IMR-90 (cell line): ENCODE results near the gene KCNQ5. TPM values are rescaled to one million over a fixed set of nuclear protein-coding genes. Genes with fewer than 3 reads are reported as not detected.

Experiments
- ATAC-seq: fragments of 200-7000 bp; cut with Tn5 transposase; 2 replicates; pipeline ENCODE4 v1.9.1; 2020; ENCODE audit warnings: low read depth, mild to moderate bottlenecking, moderate library complexity
- BruUV-seq: library from RNA; stranded (reverse); fragments of 400-500 nt; replicated peaks from 2 replicates; lab custom pipeline; 2021; lab: Mats Ljungman, UMichigan
- CTCF ChIA-PET: fragments of 300-600 bp; formaldehyde crosslinking; extraction: SDS; loops from one replicate; lab custom pipeline; 2021; ENCODE audit warnings: antibody characterized with exemption; lab: Yijun Ruan, JAX
- POLR2A ChIA-PET: fragments of 300-600 bp; sonication (Branson Sonifier 250); formaldehyde crosslinking; loops from one replicate; lab custom pipeline; 2022; ENCODE audit warnings: antibody characterized with exemption; ENCODE audit not compliant: unreplicated experiment; lab: Charles Lee
- DNase-seq: peaks from one replicate; pipeline ENCODE4 v3.0.0; 2013
- H2AFZ ChIP-seq: replicated peaks from 2 replicates; pipeline ENCODE3; 2013; ENCODE audit warnings: low read length, mild to moderate bottlenecking; ENCODE audit not compliant: poor library complexity
- H2AK5ac ChIP-seq: 2 replicates; pipeline ENCODE4 v1.6.1; 2013; ENCODE audit warnings: low read depth, low read length, inconsistent platforms
- H2AK9ac ChIP-seq: replicated peaks from 2 replicates; pipeline ENCODE3; 2013; ENCODE audit warnings: mild to moderate bottlenecking, low read depth, low read length, moderate library complexity; ENCODE audit not compliant: poor library complexity
- H2BK120ac ChIP-seq: 2 replicates; pipeline ENCODE4 v1.6.1; 2013; ENCODE audit warnings: low read depth, low read length, inconsistent platforms
- H2BK15ac ChIP-seq: 3 replicates; pipeline ENCODE4 v1.6.1; 2013; ENCODE audit warnings: low read depth, low read length, inconsistent platforms
- H2BK20ac ChIP-seq: 2 replicates; pipeline ENCODE4 v1.6.1; 2013; ENCODE audit warnings: low read depth, mild to moderate bottlenecking, inconsistent platforms, low read length, moderate library complexity
- H2BK5ac ChIP-seq: 2 replicates; pipeline ENCODE4 v1.6.1; 2013; ENCODE audit warnings: mild to moderate bottlenecking, low read depth, low read length, inconsistent platforms; ENCODE audit not compliant: poor library complexity, severe bottlenecking
- H3K14ac ChIP-seq: replicated peaks from 2 replicates; pipeline ENCODE4 v1.6.1; 2013; ENCODE audit warnings: low read depth, low read length, inconsistent platforms
- H3K18ac ChIP-seq: 2 replicates; pipeline ENCODE4 v1.6.1; 2013; ENCODE audit warnings: low read depth, low read length, control low read depth
- H3K23ac ChIP-seq: 2 replicates; pipeline ENCODE4 v1.6.1; 2013; ENCODE audit warnings: low read depth, low read length, inconsistent platforms
- H3K27ac ChIP-seq: 2 replicates; pipeline ENCODE4 v1.5.1; 2013; ENCODE audit warnings: mild to moderate bottlenecking, control low read depth, low read length; ENCODE audit not compliant: insufficient read depth
- H3K27me3 ChIP-seq: 2 replicates; pipeline ENCODE4 v1.6.1; 2013; ENCODE audit warnings: low read length; ENCODE audit not compliant: control insufficient read depth, insufficient read depth
- H3K36me3 ChIP-seq: 2 replicates; pipeline ENCODE4 v1.6.1; 2013; ENCODE audit warnings: low read length, mixed read lengths; ENCODE audit not compliant: control insufficient read depth, insufficient read depth
- H3K4ac ChIP-seq: 2 replicates; pipeline ENCODE4 v1.6.1; 2013; ENCODE audit warnings: low read depth, low read length, inconsistent platforms
- H3K4me1 ChIP-seq: 2 replicates; pipeline ENCODE4 v1.6.1; 2013; ENCODE audit warnings: low read length, mixed read lengths; ENCODE audit not compliant: control insufficient read depth, insufficient read depth
- H3K4me2 ChIP-seq: 2 replicates; pipeline ENCODE4 v1.6.1; 2013; ENCODE audit warnings: low read depth, mild to moderate bottlenecking, control low read depth, low read length, moderate library complexity
- H3K4me3 ChIP-seq: 2 replicates; pipeline ENCODE4 v1.5.1; 2013; ENCODE audit warnings: low read depth, mild to moderate bottlenecking, control low read depth, low read length, moderate library complexity; ENCODE audit not compliant: insufficient read depth
- H3K56ac ChIP-seq: 2 replicates; pipeline ENCODE4 v1.6.1; 2013; ENCODE audit warnings: low read length, inconsistent platforms; ENCODE audit not compliant: insufficient read depth; ENCODE audit errors: extremely low read depth
- H3K79me1 ChIP-seq, 2 experiments: 2 replicates each; pipeline ENCODE4 v1.6.1; 2013; ENCODE audit warnings: low read length in 2 of 2, inconsistent platforms in 1 of 2, low read depth in 1 of 2
- H3K9ac ChIP-seq: 2 replicates; pipeline ENCODE4 v1.6.1; 2013; ENCODE audit warnings: low read depth, low read length, control low read depth
- H3K9me1 ChIP-seq: 2 replicates; pipeline ENCODE4 v1.6.1; 2013; ENCODE audit warnings: low read length, inconsistent platforms; ENCODE audit not compliant: insufficient read depth
- H3K9me3 ChIP-seq: 2 replicates; pipeline ENCODE4 v1.6.1; 2013; ENCODE audit warnings: low read length; ENCODE audit not compliant: control insufficient read depth, insufficient read depth
- H4K20me1 ChIP-seq: 2 replicates; pipeline ENCODE4 v1.6.1; 2013; ENCODE audit warnings: low read length, inconsistent platforms; ENCODE audit not compliant: insufficient read depth
- H4K5ac ChIP-seq: 2 replicates; pipeline ENCODE4 v1.6.1; 2013; ENCODE audit warnings: mild to moderate bottlenecking, low read depth, low read length, control low read depth
- H4K8ac ChIP-seq, 2 experiments: 2 replicates each; pipeline ENCODE4 v1.6.1; 2013; ENCODE audit warnings: low read depth in 2 of 2, low read length in 2 of 2, control low read depth in 1 of 2, inconsistent platforms in 1 of 2
- H4K91ac ChIP-seq: 2 replicates; pipeline ENCODE4 v1.6.1; 2013; ENCODE audit warnings: low read depth, low read length, inconsistent platforms; ENCODE audit not compliant: insufficient read depth
- BHLHE40 ChIP-seq: fragments of 150-350 bp; IDR thresholded peaks from 2 replicates; pipeline ENCODE4 v1.6.1; 2016; ENCODE audit warnings: mild to moderate bottlenecking, low read depth, low read length
- CEBPB ChIP-seq: IDR thresholded peaks from 2 replicates; pipeline ENCODE4 v1.6.1; 2012; ENCODE audit warnings: low read depth, low read length, improper control_type of control experiment
- CHD1 ChIP-seq: IDR thresholded peaks from 2 replicates; pipeline ENCODE4 v1.6.1; 2012; ENCODE audit warnings: low read depth, low read length, improper control_type of control experiment
- FOS ChIP-seq: fragments of 150-350 bp; IDR thresholded peaks from 2 replicates; pipeline ENCODE4 v1.6.1; 2016; ENCODE audit warnings: low read depth, low read length
- MAFK ChIP-seq: IDR thresholded peaks from 2 replicates; pipeline ENCODE4 v1.6.1; 2012; ENCODE audit warnings: low read depth, low read length, improper control_type of control experiment
- MAZ ChIP-seq: IDR thresholded peaks from 2 replicates; pipeline ENCODE4 v1.6.1; 2012; ENCODE audit warnings: low read depth, mild to moderate bottlenecking, low read length, improper control_type of control experiment, moderate library complexity, borderline replicate concordance
- MXI1 ChIP-seq: IDR thresholded peaks from 2 replicates; pipeline ENCODE4 v1.6.1; 2012; ENCODE audit warnings: low read depth, mild to moderate bottlenecking, low read length, moderate library complexity, borderline replicate concordance
- NFE2L2 ChIP-seq: fragments of 150-350 bp; IDR thresholded peaks from 2 replicates; pipeline ENCODE4 v1.6.1; 2016; ENCODE audit warnings: low read depth, mild to moderate bottlenecking, low read length
- POLR2A ChIP-seq: IDR thresholded peaks from 2 replicates; pipeline ENCODE4 v1.6.1; 2012; ENCODE audit warnings: mild to moderate bottlenecking, low read depth, low read length
- RAD21 ChIP-seq: IDR thresholded peaks from 2 replicates; pipeline ENCODE4 v1.6.1; 2012; ENCODE audit warnings: low read length, improper control_type of control experiment
- RCOR1 ChIP-seq: IDR thresholded peaks from 2 replicates; pipeline ENCODE4 v1.6.1; 2012; ENCODE audit warnings: mild to moderate bottlenecking, low read length, improper control_type of control experiment; ENCODE audit not compliant: insufficient replicate concordance
- RFX5 ChIP-seq: IDR thresholded peaks from 2 replicates; pipeline ENCODE4 v1.8.0; 2012; ENCODE audit warnings: low read depth, mild to moderate bottlenecking, low read length, moderate library complexity
- SMC3 ChIP-seq: fragments of 150-350 bp; IDR thresholded peaks from 2 replicates; pipeline ENCODE4 v1.6.1; 2016; ENCODE audit warnings: low read depth, mild to moderate bottlenecking, antibody characterized with exemption, low read length, moderate library complexity
- WGBS, 2 experiments: methylation state at CpG; one replicate each; pipeline versions ENCODE4 v1.1.5 to v1.1.7; 2013; ENCODE audit warnings: missing lambda C conversion rate in 2 of 2; ENCODE audit not compliant: insufficient read length in 1 of 2; ENCODE audit errors: extremely low coverage in 2 of 2; 5-methylcytosine and 5-hydroxymethylcytosine counted together
- dilution Hi-C: fragments of 300-500 bp; cut with HindIII; formaldehyde crosslinking; loops from one replicate; pipeline ENCODE4 v1.14.3; 2018; ENCODE audit warnings: low sequenced_read_pairs; ENCODE audit not compliant: unreplicated experiment
- in situ Hi-C: fragments of 300-500 bp; cut with MboI; formaldehyde crosslinking; loops from 3 replicates; pipeline ENCODE4 v1.14.3; 2019; ENCODE audit warnings: low sequenced_read_pairs, inconsistent platforms, mixed read lengths
- intact Hi-C: fragments of 100-400 bp; cut with micrococcal nuclease; formaldehyde crosslinking; loops from 2 replicates; pipeline ENCODE4 v1.10.0; 2022
- polyA plus RNA-seq, 3 experiments: library from polyadenylated mRNA; depleted of rRNA; stranded (reverse); fragments of >200 nt; gene quantifications; 2 replicates each; pipeline ENCODE4 v1.2.3, GENCODE V29; 2012; ENCODE audit warnings: low replicate concordance in 1 of 3
- total RNA-seq: library from RNA; depleted of rRNA; stranded (reverse); fragments of >200 nt; gene quantifications from 2 replicates; pipeline ENCODE4 v1.2.3, GENCODE V29; 2012
- TF ChIP-seq, protein P1 (sequence below): conservative IDR thresholded peaks from 2 replicates; pipeline ENCODE4 v1.5.1; 2012; ENCODE audit warnings: mild to moderate bottlenecking, low read depth, low read length, improper control_type of control experiment
- TF ChIP-seq, protein P2 (sequence below): fragments of 150-350 bp; IDR thresholded peaks from 2 replicates; pipeline ENCODE4 v1.6.1; 2017; ENCODE audit warnings: mild to moderate bottlenecking, antibody characterized with exemption, low read length, low read depth
- TF ChIP-seq, protein P3 (sequence below): fragments of 150-350 bp; IDR thresholded peaks from 2 replicates; pipeline ENCODE4 v1.6.1; 2016; ENCODE audit warnings: low read depth, mild to moderate bottlenecking, low read length, moderate library complexity, borderline replicate concordance

Gene KCNQ5
- total and polyA plus RNA-seq, 2 of the 4 experiments (the other 2 are of a cell fraction), result 0.75 to 1.3 TPM

DNA sequence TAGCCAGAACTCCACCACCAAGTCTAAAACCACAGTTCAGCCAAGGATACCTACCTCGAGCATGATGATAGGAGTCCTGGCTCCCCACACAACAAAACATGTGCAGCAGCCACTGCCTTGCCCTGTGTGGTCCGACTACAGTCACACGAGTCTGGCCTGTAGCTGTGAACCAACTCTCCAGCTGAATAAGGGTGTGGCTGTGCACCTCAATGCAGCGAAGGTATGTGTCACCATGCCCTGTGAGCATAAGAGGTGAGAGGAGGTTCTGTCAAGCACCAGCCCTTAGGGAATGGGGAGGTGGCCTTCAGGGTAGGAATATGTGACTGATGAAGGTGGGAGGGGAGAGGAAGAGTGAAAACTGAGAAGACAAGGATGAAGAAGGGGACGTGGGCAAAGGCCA, 620.1 kb downstream of the KCNQ5 start:
- H3K4me2 ChIP-seq, result no peak overlapping the region
- no peak overlapping the region for H4K5ac ChIP-seq
- H2BK120ac ChIP-seq, result no peak overlapping the region
- no peak overlapping the region for H2BK5ac ChIP-seq
- no peak overlapping the region for H3K4me3 ChIP-seq
- dilution Hi-C loops, result no loop called here
- intact Hi-C loops, result no loop called here
- H3K4me1 ChIP-seq, result no peaks in the 10 kb centered on the region
- no peak overlapping the region for H3K23ac ChIP-seq
- no peak overlapping the region for H4K8ac ChIP-seq
- H3K4ac ChIP-seq, result no peak overlapping the region
- no peaks in the 10 kb centered on the region for H3K27me3 ChIP-seq
- no peak overlapping the region for H2BK15ac ChIP-seq
- H3K27ac ChIP-seq, result no peak overlapping the region
- H3K14ac ChIP-seq, result no peak overlapping the region
- POLR2A ChIA-PET, result no interaction called here
- no peak overlapping the region for H2BK20ac ChIP-seq
- H2AK5ac ChIP-seq, result no peak overlapping the region
- no peak overlapping the region for H3K56ac ChIP-seq
- BruUV-seq, result no TSS peak
- CTCF ChIA-PET, result no interaction called here
- H3K9me3 ChIP-seq, result no peaks in the 10 kb centered on the region
- H4K91ac ChIP-seq, result no peak overlapping the region
- WGBS, 2 experiments, result no CpG with 5 or more reads among the region's 5 CpGs
- no peaks in the 10 kb centered on the region for H3K9me1 ChIP-seq
- TF ChIP-seq, protein P1, sequence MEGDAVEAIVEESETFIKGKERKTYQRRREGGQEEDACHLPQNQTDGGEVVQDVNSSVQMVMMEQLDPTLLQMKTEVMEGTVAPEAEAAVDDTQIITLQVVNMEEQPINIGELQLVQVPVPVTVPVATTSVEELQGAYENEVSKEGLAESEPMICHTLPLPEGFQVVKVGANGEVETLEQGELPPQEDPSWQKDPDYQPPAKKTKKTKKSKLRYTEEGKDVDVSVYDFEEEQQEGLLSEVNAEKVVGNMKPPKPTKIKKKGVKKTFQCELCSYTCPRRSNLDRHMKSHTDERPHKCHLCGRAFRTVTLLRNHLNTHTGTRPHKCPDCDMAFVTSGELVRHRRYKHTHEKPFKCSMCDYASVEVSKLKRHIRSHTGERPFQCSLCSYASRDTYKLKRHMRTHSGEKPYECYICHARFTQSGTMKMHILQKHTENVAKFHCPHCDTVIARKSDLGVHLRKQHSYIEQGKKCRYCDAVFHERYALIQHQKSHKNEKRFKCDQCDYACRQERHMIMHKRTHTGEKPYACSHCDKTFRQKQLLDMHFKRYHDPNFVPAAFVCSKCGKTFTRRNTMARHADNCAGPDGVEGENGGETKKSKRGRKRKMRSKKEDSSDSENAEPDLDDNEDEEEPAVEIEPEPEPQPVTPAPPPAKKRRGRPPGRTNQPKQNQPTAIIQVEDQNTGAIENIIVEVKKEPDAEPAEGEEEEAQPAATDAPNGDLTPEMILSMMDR, result no peak
- no peak for TF ChIP-seq CHD1
- no peak for TF ChIP-seq MAZ
- TF ChIP-seq POLR2A, result no peak
- no peak for TF ChIP-seq RFX5
- TF ChIP-seq BHLHE40, result no peak
- no peak for TF ChIP-seq NFE2L2
- TF ChIP-seq, protein P2, sequence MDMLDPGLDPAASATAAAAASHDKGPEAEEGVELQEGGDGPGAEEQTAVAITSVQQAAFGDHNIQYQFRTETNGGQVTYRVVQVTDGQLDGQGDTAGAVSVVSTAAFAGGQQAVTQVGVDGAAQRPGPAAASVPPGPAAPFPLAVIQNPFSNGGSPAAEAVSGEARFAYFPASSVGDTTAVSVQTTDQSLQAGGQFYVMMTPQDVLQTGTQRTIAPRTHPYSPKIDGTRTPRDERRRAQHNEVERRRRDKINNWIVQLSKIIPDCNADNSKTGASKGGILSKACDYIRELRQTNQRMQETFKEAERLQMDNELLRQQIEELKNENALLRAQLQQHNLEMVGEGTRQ, result no peak
- TF ChIP-seq, protein P3, sequence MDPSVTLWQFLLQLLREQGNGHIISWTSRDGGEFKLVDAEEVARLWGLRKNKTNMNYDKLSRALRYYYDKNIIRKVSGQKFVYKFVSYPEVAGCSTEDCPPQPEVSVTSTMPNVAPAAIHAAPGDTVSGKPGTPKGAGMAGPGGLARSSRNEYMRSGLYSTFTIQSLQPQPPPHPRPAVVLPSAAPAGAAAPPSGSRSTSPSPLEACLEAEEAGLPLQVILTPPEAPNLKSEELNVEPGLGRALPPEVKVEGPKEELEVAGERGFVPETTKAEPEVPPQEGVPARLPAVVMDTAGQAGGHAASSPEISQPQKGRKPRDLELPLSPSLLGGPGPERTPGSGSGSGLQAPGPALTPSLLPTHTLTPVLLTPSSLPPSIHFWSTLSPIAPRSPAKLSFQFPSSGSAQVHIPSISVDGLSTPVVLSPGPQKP, result no peak
- TF ChIP-seq CEBPB, result no peak
- TF ChIP-seq MAFK, result no peak
- no peak for TF ChIP-seq SMC3
- TF ChIP-seq RCOR1, result no peak
- no peak for TF ChIP-seq FOS
- TF ChIP-seq RAD21, result no peak
- no peak for TF ChIP-seq MXI1
- H2AFZ ChIP-seq, result no peak overlapping the region
- no peak overlapping the region for H3K9ac ChIP-seq
- no peak for DNase-seq
- H3K18ac ChIP-seq, result no peak overlapping the region
- H4K20me1 ChIP-seq, result no peaks in the 10 kb centered on the region
- H3K36me3 ChIP-seq, result no peaks in the 10 kb centered on the region
- no peak for ATAC-seq
- in situ Hi-C loops, result no loop called here
- H3K79me1 ChIP-seq, result no peaks in the 10 kb centered on the region
- no peak overlapping the region for H2AK9ac ChIP-seq
